NCI-H2196 (cell line): ENCODE results near the gene DHODH.
"Not testable (repeated sequence)": the region's sequence is repeated elsewhere in the genome, so short reads cannot be mapped to it uniquely, and the experiment has no call there.

Experiments
- DNase-seq: peaks from one replicate; lab custom pipeline; 2025; ENCODE audit not compliant: unreplicated experiment; lab: John Stamatoyannopoulos, UW

The DHODH gene

DNA sequence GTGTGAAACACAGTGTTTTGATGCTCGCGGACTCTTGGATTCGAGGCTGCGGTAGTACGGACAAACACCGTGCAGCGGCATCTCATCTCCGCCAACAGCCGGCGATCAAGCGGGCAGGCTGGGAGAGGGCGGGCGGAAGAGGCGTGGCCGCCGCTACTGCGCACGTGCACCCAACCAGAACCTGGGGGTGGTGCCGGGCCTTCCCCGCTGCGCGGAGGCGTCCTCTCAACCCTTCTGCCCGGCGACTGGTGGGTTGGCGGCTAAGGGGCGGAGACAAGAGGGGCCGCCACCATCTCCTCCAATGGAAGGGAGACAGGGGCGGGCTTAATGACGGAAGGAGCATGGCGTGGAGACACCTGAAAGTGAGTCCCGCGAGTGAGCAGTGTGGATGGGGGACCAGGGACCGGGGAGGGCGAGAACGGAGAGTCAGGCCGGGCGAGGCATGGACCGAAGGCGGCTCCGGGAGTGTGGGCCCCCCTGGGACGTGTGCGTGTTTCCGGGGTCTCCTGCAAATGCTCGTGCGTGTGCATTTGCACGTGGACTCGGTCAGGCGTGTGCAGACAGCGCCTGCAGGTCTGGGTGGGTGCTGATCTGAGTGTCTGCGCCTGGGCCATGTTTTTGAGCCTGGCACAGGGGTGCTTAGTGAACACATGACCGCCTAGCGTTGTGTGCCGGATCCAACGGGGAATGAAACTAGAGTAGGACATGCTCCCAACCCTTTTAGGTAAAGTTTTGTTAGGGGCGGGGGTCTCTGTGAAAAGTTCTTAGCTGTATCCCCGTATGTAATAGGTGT, at the start of gene DHODH:
Gene DHODH (plus strand): TSS at position 321 of the 793 bp plus-strand sequence. CDS start 21 bp downstream, at position 342.
- DNase-seq: peak; percentile 87

GRCh38 chr16:71961066-71962039, 47.2 kb upstream of the DHODH start:
- DNase-seq: peak; percentile 63

DNA sequence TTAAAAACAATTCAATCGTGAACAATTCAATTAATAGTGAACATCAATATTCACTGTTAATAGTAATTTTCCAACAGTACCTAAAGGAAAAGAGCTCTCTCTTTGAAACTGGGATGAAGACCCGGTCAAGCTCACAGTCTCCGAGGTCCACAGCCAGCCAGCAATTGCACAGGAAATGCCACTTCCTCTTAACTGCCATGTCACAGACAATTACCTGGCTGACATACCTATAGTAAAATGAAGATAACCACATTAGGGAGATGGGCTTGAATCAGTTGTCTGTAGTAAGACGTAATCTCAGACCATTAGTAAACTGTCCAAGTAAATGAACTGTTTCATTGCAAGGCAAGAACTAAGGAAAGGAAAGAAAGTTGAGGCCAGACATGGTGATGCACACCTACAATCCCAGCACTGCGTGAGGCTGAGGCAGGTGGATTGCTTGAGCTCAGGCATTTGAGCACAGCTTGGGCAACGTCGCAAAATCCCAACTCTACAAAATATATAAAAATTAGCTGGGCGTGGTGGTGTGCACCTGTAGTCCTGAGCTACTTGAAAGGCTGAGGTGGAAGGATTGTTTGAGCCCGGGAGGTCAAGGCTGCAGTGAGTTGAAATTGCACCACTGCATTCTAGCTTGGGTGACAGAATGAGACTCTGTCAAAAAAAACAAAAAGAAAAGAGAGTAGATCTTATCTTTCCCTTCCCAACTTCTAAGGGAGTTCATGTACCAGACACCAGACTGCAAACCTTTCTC, 45.2 kb upstream of the DHODH start:
- DNase-seq: no peak

DNA sequence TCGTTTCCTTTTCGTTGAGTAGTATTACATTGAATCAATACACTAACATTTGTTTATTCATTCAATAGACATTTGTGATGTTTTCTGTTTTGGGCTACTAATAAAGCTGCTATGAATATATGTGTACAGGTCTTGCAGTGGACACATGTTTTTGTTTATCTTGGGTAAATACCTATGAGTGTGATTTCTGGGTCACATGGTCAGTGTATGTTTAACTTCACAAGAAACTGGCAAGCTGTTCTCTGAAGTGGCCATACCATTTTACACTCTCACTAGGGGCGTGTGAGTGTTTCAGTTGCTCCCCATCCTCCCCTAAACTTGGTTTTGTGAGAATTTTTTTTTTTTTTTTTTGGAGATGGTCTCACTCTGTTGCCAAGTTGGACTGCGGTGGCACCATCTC, 43.3 kb upstream of the DHODH start:
- no peak for DNase-seq

DNA sequence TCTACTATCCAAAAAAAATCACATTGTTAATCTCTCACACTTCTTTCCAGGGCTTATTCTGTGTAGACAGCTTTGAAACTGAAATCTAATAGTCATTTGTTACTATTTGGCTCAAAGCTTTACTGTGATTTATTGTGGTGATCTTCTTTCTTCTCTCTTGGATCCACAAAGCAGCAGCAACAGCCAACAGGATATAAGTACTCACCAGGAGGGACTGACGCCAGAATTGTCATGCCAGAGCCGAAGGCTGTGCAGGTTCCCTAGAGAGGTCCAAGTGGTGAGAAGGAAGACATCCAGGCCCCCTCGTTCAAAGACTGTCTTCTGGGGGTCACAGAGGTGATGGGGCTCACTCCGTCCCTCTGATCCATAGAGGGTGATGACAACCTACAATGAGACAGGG, 41.6 kb upstream of the DHODH start:
- no peak for DNase-seq

DNA sequence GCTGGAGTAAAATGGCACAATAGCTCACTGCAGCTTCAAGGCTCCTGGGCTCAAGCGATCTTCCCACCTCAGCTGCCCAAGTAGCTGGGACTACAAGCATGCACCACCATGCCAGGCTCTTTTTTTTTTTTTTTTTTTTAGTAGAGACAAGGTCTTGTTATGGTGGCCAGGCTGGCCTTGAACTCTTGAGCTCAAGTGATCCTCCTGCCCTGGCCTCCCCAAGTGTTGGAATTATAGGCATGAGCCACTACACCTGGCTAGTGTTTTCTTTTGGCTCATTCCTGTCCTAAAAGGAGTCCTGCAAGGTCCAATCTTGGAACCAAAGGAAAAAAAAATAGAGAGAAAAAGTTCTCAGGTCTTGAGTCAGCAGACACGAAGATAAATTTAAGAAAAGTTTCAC, 39.2 kb upstream of the DHODH start:
- DNase-seq: no peak

- DNase-seq: no peak
These were observed 37.0 kb upstream of the DHODH start for GRCh38 chr16:71971571-71971970.

DNA sequence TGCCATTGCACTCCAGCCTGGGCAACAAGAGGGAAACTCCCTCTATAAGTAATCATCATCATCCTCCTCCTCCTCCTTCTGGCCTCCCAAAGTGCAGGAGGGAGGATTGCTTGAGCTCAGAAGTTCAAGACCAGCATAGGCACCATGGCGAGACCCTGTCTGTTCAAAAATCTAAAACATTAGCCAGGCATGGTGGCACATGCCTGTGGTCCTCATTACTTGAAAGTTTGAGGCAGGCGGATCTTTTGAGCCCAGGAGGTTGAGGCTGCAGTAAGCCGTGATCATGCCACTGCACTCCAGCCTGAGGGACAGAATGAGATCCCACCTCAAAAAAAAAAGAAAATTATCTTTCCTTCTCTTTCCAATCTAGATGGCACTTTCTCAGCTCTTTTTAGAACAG, 36.2 kb upstream of the DHODH start:
- DNase-seq: no peak

DNA sequence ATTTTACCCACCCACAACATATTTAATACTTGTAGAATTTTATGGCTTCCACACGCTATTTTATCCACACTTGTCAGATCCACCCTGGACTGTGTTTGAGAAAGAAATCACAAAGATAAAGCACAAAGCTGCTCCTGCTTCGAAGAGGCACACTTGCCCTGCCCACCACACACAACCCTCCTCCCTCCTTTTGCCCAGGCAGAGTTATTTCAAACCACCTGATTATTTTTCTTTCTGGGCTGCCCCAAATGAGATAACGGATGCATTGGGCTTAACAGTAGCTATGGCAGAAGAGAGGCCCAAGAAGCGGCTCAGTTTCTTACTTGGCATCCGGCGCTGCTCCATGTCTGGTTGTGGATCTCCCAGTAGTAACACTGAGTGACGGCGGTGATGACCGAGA, 35.5 kb upstream of the DHODH start:
- DNase-seq: no peak

GRCh38 chr16:71974068-71974818, 34.3 kb upstream of the DHODH start:
- no peak for DNase-seq

GRCh38 chr16:71985262-71985974, 23.1 kb upstream of the DHODH start:
- DNase-seq: no peak

DNA sequence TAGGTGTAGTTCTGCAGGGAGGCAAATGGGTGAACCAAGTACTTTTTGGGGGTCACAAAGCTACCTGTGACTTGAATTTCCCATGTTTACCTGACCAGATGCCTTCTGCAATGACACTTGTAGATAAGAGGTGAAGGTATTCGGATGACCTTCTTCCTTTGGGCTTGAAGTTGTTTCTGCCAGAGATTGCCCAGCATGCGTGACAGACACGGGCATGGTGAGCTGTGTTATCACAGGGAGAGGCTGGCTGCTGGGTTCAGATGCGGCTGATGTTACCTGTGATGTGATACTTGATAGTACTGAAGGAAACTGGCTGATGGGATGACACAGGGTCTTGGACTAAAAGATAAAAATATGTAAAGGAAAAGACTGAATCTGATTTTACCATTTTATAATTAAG, 22.4 kb upstream of the DHODH start:
- no peak for DNase-seq

GRCh38 chr16:71995038-71995437, 13.5 kb upstream of the DHODH start:
- DNase-seq: no peak

GRCh38 chr16:71997578-71997977, 11.0 kb upstream of the DHODH start:
- not testable (repeated sequence) for DNase-seq

GRCh38 chr16:72001180-72001874, 7.2 kb upstream of the DHODH start:
- DNase-seq: no peak

GRCh38 chr16:72002619-72003018, 5.9 kb upstream of the DHODH start:
- DNase-seq: no peak

DNA sequence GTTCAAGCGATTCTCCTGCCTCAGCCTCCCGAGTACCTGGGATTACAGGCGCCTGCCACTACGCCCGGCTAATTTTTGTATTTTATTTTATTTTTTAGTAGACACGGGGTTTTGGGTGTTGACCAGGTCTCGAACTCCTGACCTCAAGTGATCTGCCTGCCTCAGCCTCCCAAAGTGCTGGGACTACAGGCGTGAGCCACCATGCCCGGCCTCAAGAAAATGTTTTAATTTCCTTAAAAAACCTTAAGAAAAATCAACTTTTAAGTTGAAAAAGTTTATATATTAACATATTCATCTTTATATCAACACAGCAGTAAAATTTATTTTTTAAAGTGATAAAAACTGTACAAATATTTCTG, 500 bp upstream of the DHODH start:
- DNase-seq: not testable (repeated sequence)

- DNase-seq: no peak
These were observed 1.2 kb downstream of the DHODH start for GRCh38 chr16:72009779-72010178.

DNA sequence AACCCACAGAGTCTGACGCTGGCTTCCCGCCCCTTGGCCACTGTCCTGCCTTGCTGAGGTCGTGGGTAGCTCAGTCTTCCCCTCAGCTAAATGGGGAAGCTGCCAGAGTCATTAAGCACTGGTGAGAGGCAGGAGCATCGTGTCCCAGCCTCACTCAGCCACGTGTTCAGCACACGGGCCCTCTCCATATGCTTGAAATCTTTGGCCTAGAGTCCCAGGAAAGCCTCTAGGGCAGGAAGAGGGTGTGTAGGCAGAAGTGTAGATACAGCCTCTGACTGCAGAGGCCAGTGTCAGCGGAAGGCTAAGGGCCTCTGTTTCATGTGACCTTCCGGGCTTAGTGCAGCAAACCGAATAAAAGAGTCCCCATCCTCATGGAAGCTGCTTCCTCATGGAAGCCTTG, 4.1 kb downstream of the DHODH start:
- no peak for DNase-seq
